NB4 (cell line): ENCODE data around the gene TTF2.

Source experiments
- CTCF ChIP-seq: IDR thresholded peaks from one replicate; pipeline ENCODE4 v1.5.1; 2012; ENCODE audit warnings: low read depth, low read length
- MAX ChIP-seq: IDR thresholded peaks from 2 replicates; pipeline ENCODE4 v1.6.1; 2011; ENCODE audit warnings: low read depth, low read length
- POLR2A ChIP-seq: IDR thresholded peaks from 2 replicates; pipeline ENCODE4 v1.6.1; 2011; ENCODE audit warnings: mild to moderate bottlenecking; ENCODE audit not compliant: insufficient read length; ENCODE audit errors: extremely low read depth

GRCh38 chr1:117150316-117150715 lies 90.2 kb downstream of the TTF2 start:
- TF ChIP-seq CTCF, result no peak
- no peak for TF ChIP-seq POLR2A
- no peak for TF ChIP-seq MAX
